ENCODE measurements around the gene CORO7. TPM values are rescaled to one million over a fixed set of nuclear protein-coding genes. Genes with fewer than 3 reads are reported as not detected.

Gene CORO7
- total RNA-seq, 1 experiment from 2014 or later = 42.1 TPM

GRCh38 chr16:4419402-4419959 lies 3.1 kb upstream of the CORO7 start:
- Histone ChIP-seq H3K4me3 (no peak overlapping the region), H3K36me3 (ENCODE audit: low read depth) (no peaks in the 10 kb centered on the region), H3K4me1 (replicated peaks; ENCODE audit: insufficient read depth) (peaks cover 10% of the 10 kb centered on the region), H3K4me2 (no peak overlapping the region), H2AFZ (no peak overlapping the region), H3K79me2 (ENCODE audit: low read depth) (peaks cover 14% of the 10 kb centered on the region), H3K27me3 (ENCODE audit: insufficient read depth, low read depth) (no peaks in the 10 kb centered on the region), H4K20me1 (ENCODE audit: insufficient read depth) (peaks cover 7% of the 10 kb centered on the region; the same call in 1 of the 2 replicates), H3K9me3 (ENCODE audit: insufficient read depth, low read depth) (no peaks in the 10 kb centered on the region), H3K27ac (no peak overlapping the region), H3F3A (ENCODE audit: insufficient read depth, low read depth) (peaks cover 20% of the 10 kb centered on the region; the same call in 1 of the 2 replicates), H3K9me2 (ENCODE audit: insufficient read depth) (no peaks in the 10 kb centered on the region)
- no TSS peak for BruUV-seq (replicated peaks)
- CTCF ChIA-PET = interaction anchor here (1.0 kb wide), 1 partner anchor 68 kb away, joined by 18 read pairs; the partner anchor contains the start of gene PAM16
- no peak for DNase-seq
- no peak for TF ChIP-seq EZH2 (IDR thresholded peaks at IDR 0.05; ENCODE audit: low read depth)
- TF ChIP-seq, protein P1, sequence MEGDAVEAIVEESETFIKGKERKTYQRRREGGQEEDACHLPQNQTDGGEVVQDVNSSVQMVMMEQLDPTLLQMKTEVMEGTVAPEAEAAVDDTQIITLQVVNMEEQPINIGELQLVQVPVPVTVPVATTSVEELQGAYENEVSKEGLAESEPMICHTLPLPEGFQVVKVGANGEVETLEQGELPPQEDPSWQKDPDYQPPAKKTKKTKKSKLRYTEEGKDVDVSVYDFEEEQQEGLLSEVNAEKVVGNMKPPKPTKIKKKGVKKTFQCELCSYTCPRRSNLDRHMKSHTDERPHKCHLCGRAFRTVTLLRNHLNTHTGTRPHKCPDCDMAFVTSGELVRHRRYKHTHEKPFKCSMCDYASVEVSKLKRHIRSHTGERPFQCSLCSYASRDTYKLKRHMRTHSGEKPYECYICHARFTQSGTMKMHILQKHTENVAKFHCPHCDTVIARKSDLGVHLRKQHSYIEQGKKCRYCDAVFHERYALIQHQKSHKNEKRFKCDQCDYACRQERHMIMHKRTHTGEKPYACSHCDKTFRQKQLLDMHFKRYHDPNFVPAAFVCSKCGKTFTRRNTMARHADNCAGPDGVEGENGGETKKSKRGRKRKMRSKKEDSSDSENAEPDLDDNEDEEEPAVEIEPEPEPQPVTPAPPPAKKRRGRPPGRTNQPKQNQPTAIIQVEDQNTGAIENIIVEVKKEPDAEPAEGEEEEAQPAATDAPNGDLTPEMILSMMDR (conservative IDR thresholded peaks at IDR 0.05) = no peak
- intact Hi-C loops (cut with micrococcal nuclease; ENCODE audit: unreplicated experiment) = loop anchor here (10.0 kb wide), 1 partner anchor 195 kb away; the partner anchor contains the start of gene UBALD1
- POLR2A ChIA-PET (ENCODE audit: unreplicated experiment) = interaction anchor here (0.5 kb wide), 1 partner anchor 67 kb away, joined by 7 read pairs; no protein-coding TSS in a partner anchor

- H3K27ac ChIP-seq = no peak overlapping the region
- H2AFZ ChIP-seq = peak overlapping the region; percentile 87
- peak in 1 of 2 experiments; percentile 46 for DNase-seq
- no peaks in the 10 kb centered on the region for H3K36me3 ChIP-seq (ENCODE audit: low read depth)
- peaks cover 7% of the 10 kb centered on the region for H3K4me1 ChIP-seq (replicated peaks; ENCODE audit: insufficient read depth)
- H3K9me3 ChIP-seq (ENCODE audit: insufficient read depth, low read depth) = no peaks in the 10 kb centered on the region
- intact Hi-C loops (cut with micrococcal nuclease; ENCODE audit: unreplicated experiment) = loop anchor here (10.0 kb wide), 1 partner anchor 199 kb away; the partner anchor contains the start of gene UBALD1
- TF ChIP-seq, protein P1 (conservative IDR thresholded peaks at IDR 0.05) = no peak
- TF ChIP-seq EZH2 (IDR thresholded peaks at IDR 0.05; ENCODE audit: low read depth) = no peak
- H3K9me2 ChIP-seq (ENCODE audit: insufficient read depth) = no peaks in the 10 kb centered on the region
- H3K4me3 ChIP-seq = peak overlapping the region; percentile 84
- peak overlapping the region; percentile 92 for H3K4me2 ChIP-seq
- peaks cover 22% of the 10 kb centered on the region for H3K79me2 ChIP-seq (ENCODE audit: low read depth)
- CTCF ChIA-PET = interaction anchor here (0.5 to 0.7 kb wide), 3 partner anchors 8 to 74 kb away, joined by 3 read pairs; no protein-coding TSS in a partner anchor
- TSS peak; percentile 50 for BruUV-seq (replicated peaks)
- POLR2A ChIA-PET (ENCODE audit: unreplicated experiment) = interaction anchor here (0.6 to 0.7 kb wide), 4 partner anchors 13 to 714 kb away, joined by 3 to 9 read pairs (median 6); no protein-coding TSS in a partner anchor
- H3K27me3 ChIP-seq (ENCODE audit: insufficient read depth, low read depth) = no peaks in the 10 kb centered on the region
- peaks cover 9% of the 10 kb centered on the region; the same call in 1 of the 2 replicates for H4K20me1 ChIP-seq (ENCODE audit: insufficient read depth)
- peaks cover 22% of the 10 kb centered on the region; the same call in 1 of the 2 replicates for H3F3A ChIP-seq (ENCODE audit: insufficient read depth, low read depth)
Measured at GRCh38 chr16:4415538-4416199, 727 bp downstream of the CORO7 start.

- CTCF ChIA-PET = interaction anchor here (0.7 to 1.2 kb wide), 2 partner anchors 13 to 75 kb away, joined by 3 read pairs; no protein-coding TSS in a partner anchor
- POLR2A ChIA-PET (ENCODE audit: unreplicated experiment) = no interaction called here
- peaks cover 22% of the 10 kb centered on the region for H3K79me2 ChIP-seq (ENCODE audit: low read depth)
- peaks cover 17% of the 10 kb centered on the region; the same call in 1 of the 2 replicates for H3F3A ChIP-seq (ENCODE audit: insufficient read depth, low read depth)
- no peak overlapping the region for H3K27ac ChIP-seq
- peaks cover 9% of the 10 kb centered on the region; the same call in 1 of the 2 replicates for H4K20me1 ChIP-seq (ENCODE audit: insufficient read depth)
- H3K4me1 ChIP-seq (replicated peaks; ENCODE audit: insufficient read depth) = peaks cover 7% of the 10 kb centered on the region
- no peak for TF ChIP-seq EZH2 (IDR thresholded peaks at IDR 0.05; ENCODE audit: low read depth)
- TF ChIP-seq, protein P1 (conservative IDR thresholded peaks at IDR 0.05) = no peak
- H3K27me3 ChIP-seq (ENCODE audit: insufficient read depth, low read depth) = no peaks in the 10 kb centered on the region
- no peak for DNase-seq
- peak overlapping the region; percentile 92; the same call in 1 of the 2 replicates for H3K4me2 ChIP-seq
- no peaks in the 10 kb centered on the region for H3K9me2 ChIP-seq (ENCODE audit: insufficient read depth)
- no peaks in the 10 kb centered on the region for H3K9me3 ChIP-seq (ENCODE audit: insufficient read depth, low read depth)
- H3K4me3 ChIP-seq = no peak overlapping the region
- intact Hi-C loops (cut with micrococcal nuclease; ENCODE audit: unreplicated experiment) = loop anchor here (10.0 kb wide), 1 partner anchor 200 kb away; the partner anchor contains the start of gene UBALD1
- BruUV-seq (replicated peaks) = no TSS peak
- H3K36me3 ChIP-seq (ENCODE audit: low read depth) = no peaks in the 10 kb centered on the region
- no peak overlapping the region for H2AFZ ChIP-seq
Measured at GRCh38 chr16:4414187-4414917, 2.0 kb downstream of the CORO7 start.

Data from PC-9 (cell line).